Measurements from ENCODE around the gene KIF21B. TPM values are rescaled to one million over a fixed set of nuclear protein-coding genes. Genes with fewer than 3 reads are reported as not detected.

The KIF21B gene
- total and polyA plus RNA-seq, 2 of the 8 experiments (the other 6 are each of a cell fraction or from before 2014, with no cell fraction given): 10.8 to 26.5 TPM

- Histone ChIP-seq H3K18ac (ENCODE audit: extremely low read depth, low read length) (no peak overlapping the region), H4K20me1 (replicated peaks in 1 of 2; ENCODE audit: control insufficient read depth in 1 of 2, insufficient read depth in 2 of 2, low read length in 2 of 2) (no peaks in the 10 kb centered on the region), H2BK5ac (ENCODE audit: low read depth, low read length) (no peak overlapping the region), H4K5ac (ENCODE audit: insufficient read length, low read depth, low read length) (no peak overlapping the region), H3K79me1 (ENCODE audit: low read depth, low read length) (no peaks in the 10 kb centered on the region), H4K8ac (ENCODE audit: extremely low read depth, insufficient read depth, low read length) (no peak overlapping the region), H3K4me2 (ENCODE audit: insufficient read depth in 1 of 2, low read depth in 2 of 2, low read length in 2 of 2) (no peak overlapping the region), H2BK20ac (ENCODE audit: low read length) (no peak overlapping the region), H3K4me1 (replicated peaks in 1 of 4; ENCODE audit: control insufficient read depth in 3 of 4, insufficient read depth in 4 of 4, low read length in 3 of 4) (peaks cover 0 to 3% (median under 1%) of the 10 kb centered on the region in 4 experiments; a peak in 2 of 7 replicates), H3K23me2 (ENCODE audit: low read depth, low read length) (no peaks in the 10 kb centered on the region), H2BK15ac (ENCODE audit: low read length) (no peak overlapping the region), H2AFZ (ENCODE audit: low read length) (no peak overlapping the region), H3K36me3 (ENCODE audit: control insufficient read depth in 2 of 4, insufficient read depth in 4 of 4, low read length in 3 of 4) (no peaks in the 10 kb centered on the region), H3K9me3 (ENCODE audit: insufficient read depth in 2 of 2, low read depth in 1 of 2, low read length in 1 of 2) (no peaks in the 10 kb centered on the region), H3K56ac (replicated peaks; ENCODE audit: insufficient read length, low read depth, low read length) (no peak overlapping the region), H3K4ac (replicated peaks; ENCODE audit: insufficient read length, low read depth, low read length) (no peak overlapping the region), H3K23ac (ENCODE audit: insufficient read length) (no peak overlapping the region), H2BK120ac (replicated peaks; ENCODE audit: low read depth, low read length) (no peak overlapping the region), H3K79me2 (ENCODE audit: control insufficient read depth in 1 of 2, insufficient read depth in 2 of 2, low read length in 2 of 2) (no peaks in the 10 kb centered on the region), H2BK12ac (ENCODE audit: low read depth, low read length) (no peak overlapping the region), H3K4me3 (ENCODE audit: extremely low read depth in 1 of 4, insufficient read depth in 2 of 4, low read depth in 3 of 4, low read length in 4 of 4) (no peak overlapping the region), H3K27me3 (replicated peaks in 1 of 4; ENCODE audit: control insufficient read depth in 3 of 4, extremely low read depth in 1 of 4, insufficient read depth in 3 of 4, low read length in 3 of 4) (no peaks in the 10 kb centered on the region), H3K27ac (ENCODE audit: low read depth, low read length) (no peak overlapping the region), H3K9ac (replicated peaks in 1 of 4; ENCODE audit: extremely low read depth in 1 of 4, low read depth in 3 of 4, low read length in 3 of 4) (no peak overlapping the region), H4K91ac (replicated peaks; ENCODE audit: insufficient read length, low read length) (no peak overlapping the region), H3K14ac (ENCODE audit: insufficient read length) (no peak overlapping the region), H2AK5ac (ENCODE audit: low read depth, low read length) (no peak overlapping the region)
- TF ChIP-seq SRF (IDR thresholded peaks at IDR 0.05; ENCODE audit: low read depth, low read length) (no peak), KDM5A (IDR thresholded peaks at IDR 0.05; ENCODE audit: low read length) (no peak), EZH2 (IDR thresholded peaks at IDR 0.05; ENCODE audit: low read depth, low read length, severe bottlenecking) (no peak), CREB1 (IDR thresholded peaks at IDR 0.05) (no peak), SIX5 (IDR thresholded peaks at IDR 0.05; ENCODE audit: low read depth, low read length) (no peak), GABPA (IDR thresholded peaks at IDR 0.05; ENCODE audit: borderline replicate concordance, insufficient read depth, low read length) (no peak), RNF2 (IDR thresholded peaks at IDR 0.05; ENCODE audit: borderline replicate concordance, low read depth, low read length, missing control alignments, poor library complexity, severe bottlenecking) (no peak), YY1 (IDR thresholded peaks at IDR 0.05; ENCODE audit: low read depth, low read length) (no peak), RBBP5 (IDR thresholded peaks at IDR 0.05; ENCODE audit: borderline replicate concordance, low read depth, low read length) (no peak), KDM4A (IDR thresholded peaks at IDR 0.05; ENCODE audit: low read depth, low read length, severe bottlenecking) (no peak), CEBPB (IDR thresholded peaks at IDR 0.05; ENCODE audit: low read depth, low read length) (no peak), TBP (IDR thresholded peaks at IDR 0.05; ENCODE audit: low read depth, low read length) (no peak), CTBP2 (IDR thresholded peaks at IDR 0.05; ENCODE audit: borderline replicate concordance, insufficient read depth, insufficient read length, low read length) (no peak)
- ChIA-PET CTCF (ENCODE audit: partially characterized antibody) (interaction anchor here (1.0 to 3.3 kb wide), 5 partner anchors 13 to 72 kb away, joined by 4 to 19 read pairs (median 4); no protein-coding TSS in a partner anchor), POLR2A (ENCODE audit: partially characterized antibody) (interaction anchor here (1.3 kb wide), 1 partner anchor 68 kb away, joined by 4 read pairs; no protein-coding TSS in a partner anchor)
- FAIRE-seq: no peak
- 89% methylated on average over 11 of the region's 11 CpGs; no CpG with 5 or more reads in 1 of the 2 experiments for WGBS, 2 experiments (ENCODE audit: extremely low coverage in 1 of 2, insufficient coverage in 1 of 2, insufficient read length in 1 of 2, insufficient replicate concordance in 2 of 2, low coverage in 1 of 2, low lambda C conversion rate in 2 of 2, missing lambda C conversion rate in 1 of 2)
- no peak for DNase-seq (ENCODE audit: low read depth in 1 of 2, low spot score in 2 of 2)
Measured at GRCh38 chr1:200958597-200958996, 64.9 kb downstream of the KIF21B start.
